ENCODE data around the gene PHLDB2.

Gene PHLDB2

GRCh38 chr3:111999484-112000324, 140.6 kb downstream of the PHLDB2 start:
- DNase-seq (ENCODE audit: low spot score): no peak

GRCh38 chr3:112000367-112000771, 141.3 kb downstream of the PHLDB2 start:
- no peak for DNase-seq (ENCODE audit: low spot score)

DNA sequence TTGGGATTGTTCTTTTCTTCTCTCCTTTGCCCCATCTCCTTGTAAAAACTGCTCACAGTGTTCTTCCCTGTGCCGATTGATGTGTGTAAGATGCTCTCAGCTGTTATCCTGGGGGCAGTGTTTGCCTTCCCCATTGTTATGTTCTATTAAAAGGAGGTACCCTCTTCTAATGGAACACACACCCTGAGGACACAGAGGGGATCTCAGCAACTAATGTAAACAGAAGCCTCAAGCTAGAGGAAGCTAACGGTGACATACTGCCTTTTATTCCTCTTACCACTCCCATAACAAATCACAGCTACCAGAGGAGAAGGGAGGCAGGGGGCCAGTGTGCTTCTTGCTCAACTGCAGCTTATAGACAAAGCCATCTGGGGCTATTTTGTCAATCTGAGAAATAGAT, 141.9 kb downstream of the PHLDB2 start:
- DNase-seq (ENCODE audit: low spot score): no peak

- no peak for DNase-seq (ENCODE audit: low spot score)
Measured at GRCh38 chr3:112001526-112001925, 142.5 kb downstream of the PHLDB2 start.

DNA sequence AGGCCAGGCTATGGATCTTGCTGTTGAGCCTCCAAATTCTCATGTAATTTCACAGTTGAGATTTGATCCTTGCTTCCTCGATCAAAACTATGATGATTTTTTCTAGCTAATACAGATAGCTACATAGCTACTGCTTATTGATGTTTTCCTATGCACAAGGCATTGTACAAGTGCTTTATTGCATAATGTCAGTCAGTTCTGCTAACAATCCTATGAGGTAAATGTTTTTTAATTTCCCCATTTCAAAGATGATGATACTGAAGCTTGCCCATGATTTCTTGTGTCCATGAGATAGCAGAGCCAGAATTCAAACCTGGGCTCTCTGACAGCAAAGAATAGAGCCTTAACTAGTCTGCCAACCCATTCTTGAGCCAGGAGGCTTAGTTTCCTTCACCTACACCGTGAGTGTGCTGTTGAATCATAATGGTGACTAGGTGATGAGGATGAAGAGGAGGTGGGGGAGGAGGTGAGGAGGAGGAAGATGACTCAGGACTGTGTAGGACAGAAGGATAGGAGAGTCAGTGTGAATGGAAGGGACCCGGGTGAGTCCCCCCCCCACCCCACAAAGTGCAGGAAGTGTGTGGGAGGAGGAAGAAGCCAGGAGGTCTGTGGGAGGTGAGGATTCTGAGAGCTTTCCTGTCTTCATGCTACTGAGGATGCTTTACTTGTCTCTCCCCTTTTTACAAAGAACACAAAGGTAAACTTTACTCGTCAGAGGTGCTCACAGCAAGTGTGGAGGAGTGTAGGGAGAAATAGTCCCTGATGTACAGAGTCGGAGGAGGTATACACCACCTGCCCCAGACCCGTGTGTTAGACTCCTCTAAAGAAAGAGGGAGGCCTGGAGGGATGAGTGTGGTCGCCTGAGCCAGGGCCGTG, 143.3 kb downstream of the PHLDB2 start:
- no peak for DNase-seq (ENCODE audit: low spot score)

GRCh38 chr3:112003321-112004080, 144.4 kb downstream of the PHLDB2 start:
- no peak for DNase-seq (ENCODE audit: low spot score)

GRCh38 chr3:112004187-112004586, 145.1 kb downstream of the PHLDB2 start:
- no peak for DNase-seq (ENCODE audit: low spot score)

DNA sequence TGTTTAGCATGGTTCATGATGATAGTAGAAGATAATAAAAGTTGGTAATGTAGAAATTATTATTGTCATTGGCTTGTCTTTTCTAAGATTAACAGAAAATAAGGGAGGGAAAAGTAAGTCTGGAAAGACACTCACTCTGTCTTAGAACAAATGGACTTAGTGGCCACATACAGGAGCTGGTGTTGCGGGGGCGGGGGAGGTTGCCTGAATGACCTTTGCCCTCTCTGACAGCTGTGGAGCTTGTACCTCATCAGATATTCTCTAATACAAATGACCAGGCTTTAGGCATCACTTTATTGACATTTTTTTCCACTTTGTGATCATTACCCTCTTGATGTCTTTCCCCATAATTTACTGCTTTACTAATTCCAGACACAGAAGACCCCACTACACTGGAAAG, 145.6 kb downstream of the PHLDB2 start:
- no peak for DNase-seq (ENCODE audit: low spot score)

DNA sequence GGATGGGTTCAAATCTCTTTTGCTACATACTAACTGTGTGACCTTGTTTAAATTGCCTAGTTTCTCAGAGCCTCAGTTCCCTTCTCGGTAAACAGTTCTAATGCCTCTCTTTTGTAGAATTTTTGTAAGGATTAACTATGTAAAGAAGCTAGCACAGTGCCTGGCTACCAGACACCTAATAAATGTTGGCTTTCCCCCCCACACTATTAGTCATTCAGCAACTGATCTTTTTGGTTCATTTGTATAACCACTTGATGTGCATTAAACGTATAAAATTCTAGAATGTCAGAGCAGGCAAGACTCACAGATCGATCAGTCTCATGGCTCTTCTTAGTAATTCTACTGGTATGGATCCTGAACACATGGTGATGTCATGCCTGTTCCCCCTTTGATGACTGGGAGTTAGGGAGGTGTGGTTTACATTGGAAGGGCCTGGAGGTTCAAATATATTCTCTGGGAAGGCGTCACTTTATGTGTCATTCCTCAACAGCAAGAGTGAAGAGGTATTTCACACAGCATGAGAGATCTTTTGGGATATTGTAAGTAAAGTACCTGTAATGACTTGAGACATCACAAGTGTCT, 146.1 kb downstream of the PHLDB2 start:
- no peak for DNase-seq (ENCODE audit: low spot score)

GRCh38 chr3:112007633-112008032, 148.6 kb downstream of the PHLDB2 start:
- DNase-seq (ENCODE audit: low spot score): no peak

DNA sequence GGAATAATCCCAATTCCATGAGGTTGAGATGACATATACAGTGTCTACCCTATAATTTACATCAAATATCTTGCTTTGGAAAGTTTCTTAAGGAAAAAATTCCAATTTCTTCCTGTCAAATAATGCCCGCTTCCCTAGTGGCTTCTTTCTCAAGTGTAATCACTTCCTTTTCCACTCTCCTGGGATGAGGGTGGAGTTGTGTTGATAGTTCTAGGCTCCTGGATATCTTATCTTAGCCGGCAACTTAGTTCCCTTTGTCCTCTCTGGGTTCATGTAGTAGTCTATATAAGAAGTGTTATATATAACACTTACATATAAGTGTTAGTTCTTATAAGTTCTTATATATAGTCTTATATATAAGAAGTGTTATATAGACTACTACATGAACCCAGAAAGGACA, 150.6 kb downstream of the PHLDB2 start:
- no peak for DNase-seq (ENCODE audit: low spot score)

DNA sequence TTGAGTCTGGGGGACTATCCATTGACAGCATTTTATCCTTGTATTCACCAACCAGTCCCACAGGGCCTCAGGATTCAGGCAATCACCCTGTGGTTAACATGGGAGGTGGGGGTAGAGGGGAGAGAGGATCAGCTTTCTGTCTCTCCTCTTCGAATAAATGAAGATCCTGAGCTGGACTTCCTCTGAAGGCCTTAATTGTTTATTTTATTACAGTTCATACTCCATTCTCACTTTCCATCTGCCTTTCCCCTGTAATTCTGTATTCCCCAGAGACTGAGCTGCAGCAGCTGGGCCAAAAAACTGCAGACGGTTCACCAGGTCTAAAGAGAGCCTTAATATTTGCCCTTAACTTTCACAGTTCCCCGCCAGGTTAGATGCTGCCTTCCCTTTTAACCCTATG, 151.6 kb downstream of the PHLDB2 start:
- DNase-seq (ENCODE audit: low spot score): no peak

- DNase-seq (ENCODE audit: low spot score): no peak
Measured at GRCh38 chr3:112011376-112011940, 152.4 kb downstream of the PHLDB2 start.

- no peak for DNase-seq (ENCODE audit: low spot score)
Measured at GRCh38 chr3:112012205-112012992, 153.3 kb downstream of the PHLDB2 start.

GRCh38 chr3:112013058-112013783, 154.2 kb downstream of the PHLDB2 start:
- no peak for DNase-seq (ENCODE audit: low spot score)

DNA sequence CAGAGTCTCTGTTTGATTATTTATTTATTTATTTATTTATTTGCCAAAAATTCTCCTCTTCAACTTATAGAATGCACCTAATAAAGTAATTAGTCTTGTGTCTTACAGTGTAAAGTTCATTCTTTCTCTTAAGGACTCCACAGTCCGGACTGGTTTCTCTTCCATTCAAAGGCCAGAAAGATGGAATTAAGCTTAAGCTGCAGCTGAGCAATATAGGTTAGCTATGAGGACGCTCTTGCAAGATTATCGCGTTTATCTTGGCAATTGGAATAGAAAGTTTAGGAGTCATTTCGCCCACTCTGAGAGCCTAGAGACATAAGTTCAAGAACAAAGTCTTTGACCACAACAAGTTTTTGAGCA, 154.7 kb downstream of the PHLDB2 start:
- no peak for DNase-seq (ENCODE audit: low spot score)

DNA sequence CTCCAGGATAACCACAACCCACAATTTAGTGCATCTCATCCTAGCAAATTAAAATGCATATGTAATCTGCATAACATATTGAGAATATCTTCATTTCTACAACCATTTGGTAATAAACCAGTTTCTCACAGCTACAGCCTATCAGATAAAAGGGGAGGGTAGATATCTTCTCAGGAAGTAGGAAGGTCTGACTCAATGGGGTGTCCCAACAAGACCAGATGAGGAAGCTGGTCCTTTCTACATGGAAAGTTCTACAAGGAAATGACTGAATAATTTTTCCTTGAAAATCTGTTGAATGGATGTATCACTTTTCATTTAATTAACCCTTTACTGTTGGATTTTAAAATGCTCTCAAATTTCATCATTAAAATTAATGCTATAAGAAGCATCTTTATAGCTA, 158.0 kb downstream of the PHLDB2 start:
- no peak for DNase-seq (ENCODE audit: low spot score)

DNA sequence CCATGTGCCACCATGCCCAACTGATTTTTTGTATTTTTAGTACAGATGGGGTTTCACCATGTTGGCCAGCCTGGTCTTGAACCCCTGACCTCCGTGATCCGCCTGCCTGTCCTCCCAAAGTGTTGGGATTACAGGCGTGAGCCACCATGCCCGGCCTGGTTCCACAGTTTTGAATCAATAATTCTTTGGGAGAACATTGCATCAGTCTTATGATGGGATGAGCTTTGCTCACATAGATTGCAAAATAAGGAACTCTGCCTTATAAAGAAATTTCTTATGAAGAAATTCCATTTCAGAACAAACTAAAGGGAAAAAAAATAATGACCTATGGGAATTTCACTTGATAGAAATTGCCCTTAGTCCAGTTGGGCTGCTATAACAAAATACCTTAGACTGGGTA, 159.6 kb downstream of the PHLDB2 start:
- DNase-seq (ENCODE audit: low spot score): no peak

DNA sequence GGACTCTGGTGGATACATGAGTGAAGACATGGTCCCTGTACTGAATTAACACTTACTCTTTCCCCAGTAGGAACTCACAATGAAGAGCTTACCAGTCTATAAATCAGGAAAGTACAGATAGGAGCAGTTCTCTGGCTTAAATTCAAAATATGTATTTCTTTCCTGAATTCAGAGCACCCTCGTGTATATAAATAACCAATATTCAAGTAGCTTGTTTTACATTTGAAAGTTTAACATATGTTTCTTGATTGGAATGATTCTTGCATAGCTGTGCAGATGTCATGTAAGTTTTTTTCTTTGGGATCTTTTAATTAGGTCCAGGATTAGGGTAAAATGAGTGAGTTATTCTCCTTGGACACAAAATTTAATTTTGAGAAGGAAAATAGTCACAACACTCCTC, 160.7 kb downstream of the PHLDB2 start:
- DNase-seq (ENCODE audit: low spot score): no peak

GRCh38 chr3:112020674-112021085, 161.6 kb downstream of the PHLDB2 start:
- no peak for DNase-seq (ENCODE audit: low spot score)
